Body of pancreas (tissue), 4 donors: ENCODE measurements around the gene TCF3. TPM values are rescaled to one million over a fixed set of nuclear protein-coding genes. Genes with fewer than 3 reads are reported as not detected.
"Not testable (repeated sequence)": the region's sequence is repeated elsewhere in the genome, so short reads cannot be mapped to it uniquely, and the experiment has no call there.

Source experiments
- ATAC-seq: fragments of 150-250 bp; one replicate; pipeline ENCODE4 v1.9.1; 2016
- DNase-seq, 4 donors: peaks; one replicate each; pipeline ENCODE4 v3.0.0-alpha.2; 2019
- H3K27ac ChIP-seq, 4 donors: fragments of 200-600 bp; sonication (generic); 1 replicate in 3 of 4; 2 replicates in 1 of 4; pipeline versions ENCODE4 v1.5.1 to v1.6.1; 2016 to 2019; ENCODE audit warnings: mild to moderate bottlenecking in 1 of 4, mixed read lengths in 1 of 4, moderate library complexity in 1 of 4
- H3K27me3 ChIP-seq, 2 donors: fragments of 200-600 bp; sonication (generic); one replicate each; pipeline ENCODE4 v1.6.0; 2016; ENCODE audit warnings: mild to moderate bottlenecking in 1 of 2
- H3K36me3 ChIP-seq, 2 donors: fragments of 200-600 bp; sonication (generic); replicated peaks in 1 of 2; 2 replicates each; pipeline ENCODE4 v1.5.1; 2016; ENCODE audit warnings: low read depth in 2 of 2; ENCODE audit not compliant: insufficient read depth in 1 of 2
- H3K4me1 ChIP-seq: fragments of 200-600 bp; sonication (generic); one replicate; pipeline ENCODE4 v1.6.0; 2016
- H3K4me3 ChIP-seq, 2 donors: fragments of 200-600 bp; sonication (generic); 1 replicate in 1 of 2; 2 replicates in 1 of 2; pipeline ENCODE4 v1.5.1; 2016 to 2019
- H3K9me3 ChIP-seq, 3 donors: fragments of 200-600 bp; sonication (generic); 1 replicate in 2 of 3; 2 replicates in 1 of 3; pipeline ENCODE4 v1.5.1; 2016
- CTCF ChIP-seq, 7 experiments: fragments of 450-650 bp in 4 of 7; fragments of 200-600 bp in 3 of 7; sonication (generic) in 3 of 7; IDR thresholded peaks; one replicate each; pipeline ENCODE4 v1.5.1; 2016 to 2019; ENCODE audit warnings: antibody characterized with exemption in 7 of 7
- POLR2A ChIP-seq, 3 donors: fragments of 450-650 bp; IDR thresholded peaks; one replicate each; pipeline ENCODE4 v1.6.1; 2016; ENCODE audit warnings: antibody characterized with exemption in 3 of 3, mild to moderate bottlenecking in 2 of 3
- WGBS, 2 donors: methylation state at CpG; one replicate each; pipeline ENCODE4 v1.1.5; 2017; 5-methylcytosine and 5-hydroxymethylcytosine counted together
- intact Hi-C: fragments of 100-400 bp; cut with DNase I; formaldehyde crosslinking; loops from one replicate; pipeline ENCODE4 v1.15.1; 2023
- total RNA-seq, 2 donors: library from RNA; depleted of rRNA; stranded (reverse); fragments of >200 nt; gene quantifications; one replicate each; pipeline ENCODE4 v1.1.0, GENCODE V29; 2016

Gene TCF3
- total RNA-seq, 2 donors from 2014 or later = 23.7 to 25.4 TPM

GRCh38 chr19:1668486-1669270, 16.3 kb upstream of the TCF3 start:
- 14 to 31% methylated on average over 10 to 19 of the region's 21 CpGs for WGBS, 2 donors
- peaks cover 21% of the 10 kb centered on the region for H3K4me1 ChIP-seq
- H3K27ac ChIP-seq = no peak overlapping the region
- H3K4me3 ChIP-seq = no peak overlapping the region
- no peaks in the 10 kb centered on the region for H3K36me3 ChIP-seq
- DNase-seq (no peak), ATAC-seq (no peak)
- intact Hi-C loops = loop anchor here (10.0 kb wide), 1 partner anchor 124 kb away; no protein-coding TSS in a partner anchor
- TF ChIP-seq CTCF (IDR thresholded peaks at IDR 0.05) (no peak), POLR2A (IDR thresholded peaks at IDR 0.05) (no peak)
- H3K9me3 ChIP-seq = no peaks in the 10 kb centered on the region
- peaks cover 0 to 24% of the 10 kb centered on the region in 2 donors for H3K27me3 ChIP-seq

- no peak overlapping the region for H3K27ac ChIP-seq
- no peak overlapping the region for H3K4me3 ChIP-seq
- no peaks in the 10 kb centered on the region for H3K36me3 ChIP-seq
- DNase-seq (no peak), ATAC-seq (no peak)
- peaks cover 0 to 24% of the 10 kb centered on the region in 2 donors for H3K27me3 ChIP-seq
- no peaks in the 10 kb centered on the region for H3K9me3 ChIP-seq
- intact Hi-C loops = loop anchor here (10.0 kb wide), 1 partner anchor 123 kb away; no protein-coding TSS in a partner anchor
- WGBS, 2 donors = 28 to 31% methylated on average over 2 of the region's 2 CpGs
- TF ChIP-seq POLR2A (IDR thresholded peaks at IDR 0.05) = no peak
- no peak for TF ChIP-seq CTCF (IDR thresholded peaks at IDR 0.05)
- H3K4me1 ChIP-seq = peaks cover 19% of the 10 kb centered on the region
These were observed 15.7 kb upstream of the TCF3 start for GRCh38 chr19:1668048-1668485.

- TF ChIP-seq POLR2A (IDR thresholded peaks at IDR 0.05) (no peak), CTCF (IDR thresholded peaks at IDR 0.05) (no peak)
- DNase-seq (no peak), ATAC-seq (no peak)
- Histone ChIP-seq H3K27ac (no peak overlapping the region), H3K4me3 (no peak overlapping the region), H3K36me3 (no peaks in the 10 kb centered on the region), H3K4me1 (peaks cover 12% of the 10 kb centered on the region), H3K27me3 (peaks cover 0 to 20% of the 10 kb centered on the region in 2 donors), H3K9me3 (no peaks in the 10 kb centered on the region)
- intact Hi-C loops = loop anchor here (10.0 kb wide), 1 partner anchor 121 kb away; no protein-coding TSS in a partner anchor
- 47 to 52% methylated on average over 9 of the region's 12 CpGs for WGBS, 2 donors
These were observed 13.2 kb upstream of the TCF3 start for GRCh38 chr19:1665565-1666047.

DNA sequence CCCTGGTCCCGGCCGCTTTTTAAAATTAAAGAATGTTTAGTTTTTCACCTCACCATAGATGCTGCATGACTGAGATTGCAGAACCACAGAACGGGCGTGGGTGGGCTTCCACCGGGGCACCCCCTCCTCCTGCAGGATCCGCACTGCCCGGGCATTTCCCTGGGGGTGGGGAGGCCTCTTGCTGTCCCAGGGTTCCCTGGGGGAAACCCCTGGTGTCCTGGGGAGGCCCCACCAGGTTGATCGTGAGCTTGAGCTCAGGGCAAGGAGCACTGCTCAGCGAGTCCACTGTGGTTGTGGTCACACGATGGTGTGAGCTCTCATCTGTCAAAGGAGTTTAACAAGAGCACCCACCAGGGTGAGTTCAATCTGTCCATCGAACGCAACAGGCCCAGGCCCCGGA, 11.4 kb upstream of the TCF3 start:
- TF ChIP-seq CTCF (IDR thresholded peaks at IDR 0.05) (no peak), POLR2A (IDR thresholded peaks at IDR 0.05) (no peak)
- ATAC-seq (no peak), DNase-seq (no peak)
- WGBS, 2 donors = 67 to 78% methylated on average over 5 to 13 of the region's 13 CpGs
- intact Hi-C loops = loop anchor here (10.0 kb wide), 1 partner anchor 119 kb away; no protein-coding TSS in a partner anchor
- H3K4me1 ChIP-seq = peaks cover 7% of the 10 kb centered on the region
- H3K9me3 ChIP-seq = no peaks in the 10 kb centered on the region
- H3K4me3 ChIP-seq = no peak overlapping the region
- H3K27me3 ChIP-seq = peaks cover 0 to 15% of the 10 kb centered on the region in 2 donors
- H3K36me3 ChIP-seq = no peaks in the 10 kb centered on the region
- no peak overlapping the region for H3K27ac ChIP-seq

GRCh38 chr19:1663227-1663626, 10.8 kb upstream of the TCF3 start:
- not testable (repeated sequence) for H3K9me3 ChIP-seq, H3K4me3 ChIP-seq, H3K27ac ChIP-seq, ATAC-seq, DNase-seq, H3K36me3 ChIP-seq, H3K27me3 ChIP-seq, H3K4me1 ChIP-seq
- intact Hi-C loops = loop anchor here (10.0 kb wide), 1 partner anchor 118 kb away; no protein-coding TSS in a partner anchor
- WGBS, 2 donors = 82 to 89% methylated on average over 7 of the region's 7 CpGs
